HCT116 (cell line): ENCODE measurements around the gene ELAVL1. TPM values are rescaled to one million over a fixed set of nuclear protein-coding genes. Genes with fewer than 3 reads are reported as not detected.

ENCODE experiments used
- ATAC-seq: fragments of 200-7000 bp; cut with Tn5 transposase; 2 replicates; pipeline ENCODE4 v1.9.1; 2020; ENCODE audit warnings: mild to moderate bottlenecking, moderate library complexity
- BruUV-seq: library from RNA; stranded (reverse); fragments of 400-500 nt; replicated peaks from 2 replicates; lab custom pipeline; 2021; lab: Mats Ljungman, UMichigan
- CTCF ChIA-PET: fragments of 300-600 bp; sonication (Branson Sonifier 250); formaldehyde crosslinking; loops from one replicate; lab custom pipeline; 2021; ENCODE audit warnings: antibody characterized with exemption; lab: Charles Lee
- POLR2A ChIA-PET: fragments of 300-600, 350-600 bp; sonication (Branson Sonifier 250); formaldehyde crosslinking; loops from one replicate; lab custom pipeline; 2021; ENCODE audit warnings: antibody characterized with exemption; lab: Charles Lee
- RAD21 ChIA-PET, 2 experiments: fragments of 300-600 bp; sonication (Branson Sonifier 250); formaldehyde crosslinking; loops; one replicate each; lab custom pipeline; 2023; ENCODE audit warnings: low total read pairs in 2 of 2; ENCODE audit not compliant: uncharacterized antibody in 2 of 2, unreplicated experiment in 2 of 2, low non-redundant PET in 1 of 2; lab: Charles Lee
- DNase-seq: peaks from one replicate; pipeline ENCODE4 v3.0.0-alpha.2; 2010; ENCODE audit warnings: low read depth, low spot score
- H2AFZ ChIP-seq: fragments of 200-600 bp; shearing (Covaris generic), sonication (generic); 2 replicates; pipeline ENCODE4 v1.6.1; 2017; ENCODE audit warnings: low read depth, mixed run types, mixed read lengths, antibody characterized with exemption, low read length; ENCODE audit not compliant: poor library complexity, severe bottlenecking
- H3K27ac ChIP-seq: 2 replicates; pipeline ENCODE4 v1.5.1; 2012; ENCODE audit warnings: low read depth, low read length
- H3K27me3 ChIP-seq: fragments of 200-600 bp; sonication (generic); 2 replicates; pipeline ENCODE4 v1.6.1; 2016; ENCODE audit warnings: mixed run types, low read length, mixed read lengths; ENCODE audit not compliant: insufficient read depth
- H3K36me3 ChIP-seq, 2 experiments: fragments of 200-500 bp in 1 of 2; fragments of 200-600 bp in 1 of 2; sonication (Bioruptor generic) in 1 of 2; sonication (generic) in 1 of 2; 2 replicates each; pipeline versions ENCODE4 v1.5.1 to v1.6.1; 2014 to 2016; ENCODE audit warnings: low read length in 2 of 2, inconsistent platforms in 1 of 2, mixed read lengths in 1 of 2, mixed run types in 1 of 2; ENCODE audit not compliant: insufficient read depth in 2 of 2, control insufficient read depth in 1 of 2
- H3K4me1 ChIP-seq, 2 experiments: fragments of 200-600 bp in 1 of 2; sonication (generic) in 1 of 2; 2 replicates each; pipeline versions ENCODE4 v1.5.1 to v1.6.1; 2012 to 2017; ENCODE audit warnings: low read length in 2 of 2, inconsistent platforms in 1 of 2, mild to moderate bottlenecking in 1 of 2, mixed read lengths in 1 of 2, mixed run types in 1 of 2, moderate library complexity in 1 of 2; ENCODE audit not compliant: insufficient read depth in 2 of 2, control insufficient read depth in 1 of 2
- H3K4me2 ChIP-seq: fragments of 200-600 bp; sonication (generic); 2 replicates; pipeline ENCODE4 v1.6.1; 2017; ENCODE audit warnings: mixed run types, low read length, mixed read lengths
- H3K4me3 ChIP-seq, 2 experiments: fragments of 200-600 bp in 1 of 2; sonication (generic) in 1 of 2; replicated peaks in 1 of 2; 2 replicates each; pipeline ENCODE4 v1.5.1; 2011 to 2016; ENCODE audit warnings: low read length in 2 of 2, control low read depth in 1 of 2, low read depth in 1 of 2, mild to moderate bottlenecking in 1 of 2, mixed read lengths in 1 of 2, mixed run types in 1 of 2
- H3K79me2 ChIP-seq: fragments of 200-600 bp; sonication (generic); 2 replicates; pipeline ENCODE4 v1.6.1; 2017; ENCODE audit warnings: mild to moderate bottlenecking, mixed run types, low read length, moderate library complexity, mixed read lengths; ENCODE audit not compliant: insufficient read depth
- H3K9ac ChIP-seq: fragments of 200-600 bp; sonication (generic); 2 replicates; pipeline ENCODE4 v1.6.1; 2016; ENCODE audit warnings: low read length, mixed read lengths
- H3K9me2 ChIP-seq: fragments of 200-600 bp; sonication (generic), shearing (Covaris generic); 2 replicates; pipeline ENCODE4 v1.6.1; 2017; ENCODE audit warnings: mixed run types, mild to moderate bottlenecking, moderate library complexity; ENCODE audit not compliant: insufficient read depth
- H3K9me3 ChIP-seq, 2 experiments: fragments of 200-500 bp in 1 of 2; fragments of 200-600 bp in 1 of 2; sonication (Bioruptor generic) in 1 of 2; sonication (generic) in 1 of 2; 2 replicates each; pipeline ENCODE4 v1.6.1; 2014 to 2017; ENCODE audit warnings: low read length in 2 of 2, mixed read lengths in 2 of 2, inconsistent platforms in 1 of 2, low read depth in 1 of 2, mild to moderate bottlenecking in 1 of 2, mixed run types in 1 of 2, moderate library complexity in 1 of 2; ENCODE audit not compliant: control insufficient read depth in 1 of 2, insufficient read depth in 1 of 2
- H4K20me1 ChIP-seq: fragments of 200-600 bp; sonication (generic), shearing (Covaris generic); 2 replicates; pipeline ENCODE4 v1.6.1; 2017; ENCODE audit warnings: mixed run types, mild to moderate bottlenecking, moderate library complexity; ENCODE audit not compliant: insufficient read depth
- CEBPB ChIP-seq: IDR thresholded peaks from 2 replicates; pipeline ENCODE4 v1.6.1; 2012; ENCODE audit warnings: low read depth
- EGR1 ChIP-seq: IDR thresholded peaks from 2 replicates; pipeline ENCODE4 v1.6.1; 2012; ENCODE audit warnings: low read depth
- ELF1 ChIP-seq: IDR thresholded peaks from 2 replicates; pipeline ENCODE4 v1.6.1; 2012; ENCODE audit warnings: low read depth, borderline replicate concordance
- EZH2 ChIP-seq: fragments of 200-600 bp; sonication (generic); IDR thresholded peaks from 2 replicates; pipeline ENCODE4 v1.6.1; 2017; ENCODE audit warnings: antibody characterized with exemption, mixed run types
- JUND ChIP-seq: IDR thresholded peaks from 2 replicates; pipeline ENCODE4 v1.6.1; 2012
- MAX ChIP-seq: IDR thresholded peaks from 2 replicates; pipeline ENCODE4 v1.6.1; 2012
- POLR2A ChIP-seq: IDR thresholded peaks from 2 replicates; pipeline ENCODE4 v1.7.0; 2011; ENCODE audit warnings: borderline replicate concordance; ENCODE audit not compliant: insufficient read depth, insufficient read length; ENCODE audit errors: extremely low read depth
- POLR2AphosphoS5 ChIP-seq: IDR thresholded peaks from 2 replicates; pipeline ENCODE4 v1.6.1; 2011; ENCODE audit warnings: mild to moderate bottlenecking, low read depth, low read length, moderate library complexity
- RAD21 ChIP-seq: IDR thresholded peaks from 2 replicates; pipeline ENCODE4 v1.6.1; 2012; ENCODE audit warnings: low read depth, mild to moderate bottlenecking
- SP1 ChIP-seq: IDR thresholded peaks from 2 replicates; pipeline ENCODE4 v1.6.1; 2012; ENCODE audit warnings: low read depth
- SRF ChIP-seq: IDR thresholded peaks from 2 replicates; pipeline ENCODE4 v1.6.1; 2012; ENCODE audit warnings: low read depth
- TCF7L2 ChIP-seq: IDR thresholded peaks from 2 replicates; pipeline ENCODE4 v1.7.0; 2011; ENCODE audit warnings: borderline replicate concordance, inconsistent platforms; ENCODE audit not compliant: insufficient read depth, insufficient read length; ENCODE audit errors: extremely low read depth
- ZNF274 ChIP-seq: fragments of 200-500 bp; sonication (Bioruptor generic); IDR thresholded peaks from 2 replicates; pipeline ENCODE4 v1.6.1; 2014; ENCODE audit warnings: mild to moderate bottlenecking, low read depth, low read length, inconsistent platforms
- intact Hi-C: fragments of 100-400 bp; cut with micrococcal nuclease; formaldehyde crosslinking; loops from 2 replicates; pipeline ENCODE4 v1.10.0; 2022
- total RNA-seq: library from RNA; stranded (reverse); gene quantifications from one replicate; pipeline ENCODE4 v1.2.1, GENCODE V29; 2021; ENCODE audit not compliant: unreplicated experiment
- TF ChIP-seq, protein P1 (sequence below), 3 experiments: fragments of 200-600 bp in 1 of 3; sonication (generic) in 1 of 3; IDR thresholded peaks in 2 of 3; conservative IDR thresholded peaks in 1 of 3; 2 replicates each; pipeline ENCODE4 v1.5.1; 2012 to 2017; ENCODE audit warnings: low read depth in 2 of 3, low read length in 2 of 3, antibody characterized with exemption in 1 of 3, borderline replicate concordance in 1 of 3, control low read depth in 1 of 3, mild to moderate bottlenecking in 1 of 3, mixed read lengths in 1 of 3, mixed run types in 1 of 3, moderate library complexity in 1 of 3; ENCODE audit not compliant: insufficient read depth in 1 of 3
- TF ChIP-seq, protein P2 (sequence below): IDR thresholded peaks from 2 replicates; pipeline ENCODE4 v1.6.1; 2011; ENCODE audit warnings: mild to moderate bottlenecking, low read length, moderate library complexity; ENCODE audit not compliant: insufficient replicate concordance; ENCODE audit errors: extremely low read depth
- TF ChIP-seq, protein P3 (sequence below): IDR thresholded peaks from 2 replicates; pipeline ENCODE4 v1.6.1; 2012

ELAVL1 gene
- total RNA-seq, 1 experiment from 2014 or later = 134 TPM

DNA sequence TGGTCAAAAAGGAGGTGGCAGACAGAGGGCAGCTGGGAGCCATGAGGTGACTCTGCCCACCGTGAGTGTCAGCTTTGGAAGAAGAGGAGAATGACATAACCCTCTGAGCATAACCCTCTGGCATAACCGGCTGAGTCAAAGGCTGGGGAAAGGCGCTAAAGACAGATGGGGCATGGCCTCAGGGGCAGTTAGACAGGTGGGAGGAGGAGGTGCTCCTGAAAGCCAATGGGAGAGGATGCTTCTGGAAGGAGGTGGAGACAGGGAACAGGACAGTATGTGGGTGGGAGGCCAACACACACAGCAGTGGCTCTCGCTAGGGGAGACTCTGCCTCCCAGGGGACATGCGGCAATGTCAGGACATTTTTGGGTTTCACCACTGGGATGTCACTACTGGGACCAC is 17.1 kb downstream of the ELAVL1 start:
- H3K9ac ChIP-seq = no peak overlapping the region
- peaks cover 16% of the 10 kb centered on the region; the same call in 1 of the 2 replicates for H4K20me1 ChIP-seq
- no peaks in the 10 kb centered on the region for H3K27me3 ChIP-seq
- ATAC-seq (peak; percentile 38; the same call in 1 of the 2 replicates), DNase-seq (no peak)
- TF ChIP-seq, protein P1, sequence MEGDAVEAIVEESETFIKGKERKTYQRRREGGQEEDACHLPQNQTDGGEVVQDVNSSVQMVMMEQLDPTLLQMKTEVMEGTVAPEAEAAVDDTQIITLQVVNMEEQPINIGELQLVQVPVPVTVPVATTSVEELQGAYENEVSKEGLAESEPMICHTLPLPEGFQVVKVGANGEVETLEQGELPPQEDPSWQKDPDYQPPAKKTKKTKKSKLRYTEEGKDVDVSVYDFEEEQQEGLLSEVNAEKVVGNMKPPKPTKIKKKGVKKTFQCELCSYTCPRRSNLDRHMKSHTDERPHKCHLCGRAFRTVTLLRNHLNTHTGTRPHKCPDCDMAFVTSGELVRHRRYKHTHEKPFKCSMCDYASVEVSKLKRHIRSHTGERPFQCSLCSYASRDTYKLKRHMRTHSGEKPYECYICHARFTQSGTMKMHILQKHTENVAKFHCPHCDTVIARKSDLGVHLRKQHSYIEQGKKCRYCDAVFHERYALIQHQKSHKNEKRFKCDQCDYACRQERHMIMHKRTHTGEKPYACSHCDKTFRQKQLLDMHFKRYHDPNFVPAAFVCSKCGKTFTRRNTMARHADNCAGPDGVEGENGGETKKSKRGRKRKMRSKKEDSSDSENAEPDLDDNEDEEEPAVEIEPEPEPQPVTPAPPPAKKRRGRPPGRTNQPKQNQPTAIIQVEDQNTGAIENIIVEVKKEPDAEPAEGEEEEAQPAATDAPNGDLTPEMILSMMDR (IDR thresholded peaks at IDR 0.05 in 2 of 3, conservative IDR thresholded peaks at IDR 0.05 in 1 of 3; ENCODE audit: borderline replicate concordance in 1 of 3, insufficient read depth in 1 of 3, low read depth in 2 of 3, low read length in 2 of 3) = no peak
- no peak for TF ChIP-seq POLR2AphosphoS5
- TF ChIP-seq EGR1 = no peak
- TF ChIP-seq CEBPB = no peak
- TF ChIP-seq JUND = no peak
- TF ChIP-seq ELF1 = no peak
- no peak for TF ChIP-seq ZNF274
- TF ChIP-seq MAX = no peak
- no peak for TF ChIP-seq SP1
- no peak for TF ChIP-seq EZH2
- no peak for TF ChIP-seq POLR2A
- TF ChIP-seq, protein P2, sequence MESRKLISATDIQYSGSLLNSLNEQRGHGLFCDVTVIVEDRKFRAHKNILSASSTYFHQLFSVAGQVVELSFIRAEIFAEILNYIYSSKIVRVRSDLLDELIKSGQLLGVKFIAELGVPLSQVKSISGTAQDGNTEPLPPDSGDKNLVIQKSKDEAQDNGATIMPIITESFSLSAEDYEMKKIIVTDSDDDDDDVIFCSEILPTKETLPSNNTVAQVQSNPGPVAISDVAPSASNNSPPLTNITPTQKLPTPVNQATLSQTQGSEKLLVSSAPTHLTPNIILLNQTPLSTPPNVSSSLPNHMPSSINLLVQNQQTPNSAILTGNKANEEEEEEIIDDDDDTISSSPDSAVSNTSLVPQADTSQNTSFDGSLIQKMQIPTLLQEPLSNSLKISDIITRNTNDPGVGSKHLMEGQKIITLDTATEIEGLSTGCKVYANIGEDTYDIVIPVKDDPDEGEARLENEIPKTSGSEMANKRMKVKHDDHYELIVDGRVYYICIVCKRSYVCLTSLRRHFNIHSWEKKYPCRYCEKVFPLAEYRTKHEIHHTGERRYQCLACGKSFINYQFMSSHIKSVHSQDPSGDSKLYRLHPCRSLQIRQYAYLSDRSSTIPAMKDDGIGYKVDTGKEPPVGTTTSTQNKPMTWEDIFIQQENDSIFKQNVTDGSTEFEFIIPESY = no peak
- TF ChIP-seq, protein P3, sequence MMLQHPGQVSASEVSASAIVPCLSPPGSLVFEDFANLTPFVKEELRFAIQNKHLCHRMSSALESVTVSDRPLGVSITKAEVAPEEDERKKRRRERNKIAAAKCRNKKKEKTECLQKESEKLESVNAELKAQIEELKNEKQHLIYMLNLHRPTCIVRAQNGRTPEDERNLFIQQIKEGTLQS = no peak
- no peak for TF ChIP-seq SRF
- TF ChIP-seq RAD21 = no peak
- TF ChIP-seq TCF7L2 = no peak
- no TSS peak for BruUV-seq
- H3K27ac ChIP-seq = no peak overlapping the region
- no peaks in the 10 kb centered on the region for H3K9me2 ChIP-seq
- H3K4me2 ChIP-seq = no peak overlapping the region
- POLR2A ChIA-PET = no interaction called here
- peaks cover 36 to 76% of the 10 kb centered on the region in 2 experiments; a peak in 3 of 4 replicates for H3K36me3 ChIP-seq
- H3K9me3 ChIP-seq = no peaks in the 10 kb centered on the region
- CTCF ChIA-PET = interaction anchor here (3.0 kb wide), 1 partner anchor 14 kb away, joined by 11 read pairs; no protein-coding TSS in a partner anchor
- peaks cover 97% of the 10 kb centered on the region for H3K79me2 ChIP-seq
- peaks cover 7% of the 10 kb centered on the region in 2 experiments; a peak in 3 of 4 replicates for H3K4me1 ChIP-seq
- RAD21 ChIA-PET = no interaction called here
- no peak overlapping the region for H2AFZ ChIP-seq
- no peak overlapping the region for H3K4me3 ChIP-seq
- intact Hi-C loops = no loop called here
